ENCODE results near the gene PDE4D.

The PDE4D gene

DNA sequence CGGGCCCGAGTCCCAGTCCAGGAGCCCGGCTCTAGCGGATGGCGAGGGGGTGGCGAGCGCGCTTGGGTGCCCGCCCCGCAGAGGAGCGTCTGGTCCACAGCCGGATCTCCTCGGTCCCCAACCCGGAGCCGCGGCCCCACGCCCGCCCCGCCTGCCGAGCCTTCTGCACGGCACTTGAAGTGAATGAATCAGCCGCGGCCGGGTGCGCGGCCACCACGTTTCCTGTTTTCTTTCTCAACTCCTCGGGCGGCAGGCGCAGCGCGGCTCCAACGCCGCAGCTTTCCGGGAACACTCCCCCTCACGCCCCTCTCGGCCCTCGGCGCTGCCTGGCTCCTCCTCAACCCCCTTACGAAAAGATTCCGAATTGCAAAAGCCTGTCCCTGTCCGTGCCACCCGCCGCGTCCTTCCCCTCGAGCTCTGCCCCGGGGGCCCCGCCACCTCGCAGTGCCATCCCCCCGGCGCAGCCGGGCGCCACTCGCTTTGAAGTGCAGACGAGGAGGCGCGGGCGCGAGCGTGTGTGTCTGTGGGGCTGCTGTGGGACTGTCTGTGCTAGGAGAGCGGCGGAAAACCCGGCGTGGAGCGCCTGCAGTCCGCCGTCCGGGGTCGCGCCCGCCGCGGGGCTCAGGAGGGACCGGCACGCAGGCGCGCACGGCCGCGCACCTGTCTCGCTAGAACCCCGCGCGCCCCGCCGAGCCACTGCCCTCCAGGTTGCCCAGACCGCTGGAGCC lies 854.1 kb downstream of the PDE4D start:
- Histone ChIP-seq H3K27ac (ENCODE audit: low read length, poor library complexity, severe bottlenecking) (no peak overlapping the region), H3K4me2 (ENCODE audit: low read length, poor library complexity, severe bottlenecking) (peak overlapping the region; percentile 96), H2BK12ac (ENCODE audit: low read length in 2 of 2) (peak overlapping the region; percentile 66 to 91), H3K18ac (ENCODE audit: low read depth in 1 of 2, low read length in 2 of 2) (peak overlapping the region; percentile 94 to 99), H3K23ac (ENCODE audit: low read length in 2 of 2) (peak overlapping the region; percentile 42 to 79), H2BK5ac (ENCODE audit: low read depth, low read length, poor library complexity, severe bottlenecking) (no peak overlapping the region), H3K4me3 (ENCODE audit: insufficient read depth in 1 of 2, low read depth in 1 of 2, low read length in 2 of 2) (peak overlapping the region; percentile 83 to 90), H2AFZ (ENCODE audit: low read depth, low read length) (peak overlapping the region; percentile 83), H2BK15ac (ENCODE audit: low read depth, poor library complexity, severe bottlenecking) (peak overlapping the region; percentile 90), H3K9me3 (ENCODE audit: control insufficient read depth, low read length) (no peaks in the 10 kb centered on the region), H3K79me1 (replicated peaks; ENCODE audit: low read length, poor library complexity, severe bottlenecking) (peaks cover 7% of the 10 kb centered on the region), H3K14ac (ENCODE audit: low read length in 2 of 2) (peak overlapping the region; percentile 7 to 74), H3K36me3 (ENCODE audit: control insufficient read depth in 1 of 2, insufficient read depth in 2 of 2, low read depth in 1 of 2, low read length in 2 of 2) (no peaks in the 10 kb centered on the region), H3K9ac (ENCODE audit: low read length) (peak overlapping the region; percentile 87), H2AK5ac (ENCODE audit: low read length, severe bottlenecking) (no peak overlapping the region), H3K27me3 (ENCODE audit: control insufficient read depth in 1 of 2, insufficient read depth in 1 of 2, low read length in 2 of 2) (no peaks in the 10 kb centered on the region), H2BK120ac (ENCODE audit: low read depth, low read length) (peak overlapping the region; percentile 89), H3K4me1 (ENCODE audit: control insufficient read depth, insufficient read depth, low read depth, low read length) (peaks cover 11% of the 10 kb centered on the region), H4K91ac (ENCODE audit: low read length) (peak overlapping the region; percentile 39), H4K8ac (ENCODE audit: low read length) (peak overlapping the region; percentile 75), H3K4ac (ENCODE audit: low read depth in 1 of 2, low read length in 2 of 2) (peak overlapping the region in 1 of 2 experiments; percentile 99)
- WGBS, result under 1% methylated on average over 87 of the region's 87 CpGs
- DNase-seq, result peak; percentile 90

GRCh38 chr5:59038798-59039295 lies 854.7 kb downstream of the PDE4D start:
- Histone ChIP-seq H3K27ac (ENCODE audit: low read length, poor library complexity, severe bottlenecking) (no peak overlapping the region), H3K4me1 (ENCODE audit: control insufficient read depth, insufficient read depth, low read depth, low read length) (peaks cover 11% of the 10 kb centered on the region), H4K8ac (ENCODE audit: low read length) (peak overlapping the region; percentile 64), H3K79me1 (replicated peaks; ENCODE audit: low read length, poor library complexity, severe bottlenecking) (peaks cover 7% of the 10 kb centered on the region), H2AFZ (ENCODE audit: low read depth, low read length) (peak overlapping the region; percentile 83), H2AK5ac (ENCODE audit: low read length, severe bottlenecking) (no peak overlapping the region), H4K91ac (ENCODE audit: low read length) (peak overlapping the region; percentile 92), H2BK15ac (ENCODE audit: low read depth, poor library complexity, severe bottlenecking) (peak overlapping the region; percentile 80), H3K18ac (ENCODE audit: low read depth in 1 of 2, low read length in 2 of 2) (peak overlapping the region; percentile 94 to 99), H3K14ac (ENCODE audit: low read length in 2 of 2) (peak overlapping the region in 1 of 2 experiments; percentile 86), H2BK12ac (ENCODE audit: low read length in 2 of 2) (peak overlapping the region; percentile 66 to 91), H3K4ac (ENCODE audit: low read depth in 1 of 2, low read length in 2 of 2) (peak overlapping the region; percentile 91 to 99), H3K4me3 (ENCODE audit: insufficient read depth in 1 of 2, low read depth in 1 of 2, low read length in 2 of 2) (peak overlapping the region; percentile 83 to 90), H3K9ac (ENCODE audit: low read length) (peak overlapping the region; percentile 87), H3K9me3 (ENCODE audit: control insufficient read depth, low read length) (no peaks in the 10 kb centered on the region), H2BK5ac (ENCODE audit: low read depth, low read length, poor library complexity, severe bottlenecking) (peak overlapping the region; percentile 84), H2BK120ac (ENCODE audit: low read depth, low read length) (peak overlapping the region; percentile 89), H3K27me3 (ENCODE audit: control insufficient read depth in 1 of 2, insufficient read depth in 1 of 2, low read length in 2 of 2) (no peaks in the 10 kb centered on the region), H3K36me3 (ENCODE audit: control insufficient read depth in 1 of 2, insufficient read depth in 2 of 2, low read depth in 1 of 2, low read length in 2 of 2) (no peaks in the 10 kb centered on the region), H3K23ac (ENCODE audit: low read length in 2 of 2) (peak overlapping the region; percentile 34 to 37), H3K4me2 (ENCODE audit: low read length, poor library complexity, severe bottlenecking) (peak overlapping the region; percentile 96)
- no peak for DNase-seq
- WGBS, result under 1% methylated on average over 35 of the region's 35 CpGs

DNA sequence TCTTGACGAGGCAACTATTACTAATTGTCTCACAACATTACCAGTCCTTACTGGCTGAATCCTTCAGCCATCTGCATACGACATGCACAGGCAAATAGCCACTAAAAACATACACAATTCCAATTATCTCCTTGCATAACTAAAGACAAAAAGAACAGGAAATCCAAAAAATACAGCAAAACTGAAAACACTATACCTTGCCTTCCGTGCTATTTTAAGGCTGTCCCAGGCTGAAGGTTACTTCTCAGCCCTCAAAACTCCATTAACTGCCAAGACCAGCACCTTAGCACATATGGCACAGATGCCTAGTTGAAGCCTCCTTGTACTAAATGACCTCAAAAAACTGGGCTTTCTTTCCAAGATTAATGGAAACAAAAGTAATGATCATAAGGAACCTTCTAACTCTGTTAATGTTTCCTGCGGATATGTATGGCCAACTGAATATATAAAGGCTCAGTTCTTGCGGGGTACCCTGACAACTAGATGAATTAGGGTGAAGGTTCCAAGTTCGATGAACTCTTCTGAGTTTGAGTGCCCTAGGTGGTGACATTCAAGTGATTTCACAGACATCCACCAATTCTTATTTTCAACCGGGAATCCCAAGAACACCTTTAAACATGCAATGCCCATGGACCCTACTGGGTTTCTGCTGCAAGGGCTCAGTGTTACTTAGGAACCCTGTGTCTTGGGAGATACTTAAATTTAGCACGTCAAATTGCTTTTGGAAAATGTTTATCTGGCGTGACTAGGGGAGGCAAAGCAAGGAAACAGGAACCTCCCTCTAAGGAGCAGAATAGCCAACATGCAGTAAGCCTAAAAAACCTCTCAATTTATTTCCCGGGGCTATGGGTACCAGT lies 855.4 kb downstream of the PDE4D start:
- H4K8ac ChIP-seq (ENCODE audit: low read length), result peak overlapping the region; percentile 64
- no peaks in the 10 kb centered on the region for H3K36me3 ChIP-seq (ENCODE audit: control insufficient read depth in 1 of 2, insufficient read depth in 2 of 2, low read depth in 1 of 2, low read length in 2 of 2)
- 42% methylated on average over 10 of the region's 10 CpGs for WGBS
- H2BK15ac ChIP-seq (ENCODE audit: low read depth, poor library complexity, severe bottlenecking), result no peak overlapping the region
- H3K4me3 ChIP-seq (ENCODE audit: insufficient read depth in 1 of 2, low read depth in 1 of 2, low read length in 2 of 2), result peak overlapping the region; percentile 83 to 90
- H3K4ac ChIP-seq (ENCODE audit: low read depth in 1 of 2, low read length in 2 of 2), result peak overlapping the region; percentile 91 to 99
- no peak overlapping the region for H4K91ac ChIP-seq (ENCODE audit: low read length)
- peak overlapping the region; percentile 34 to 37 for H3K23ac ChIP-seq (ENCODE audit: low read length in 2 of 2)
- no peaks in the 10 kb centered on the region for H3K27me3 ChIP-seq (ENCODE audit: control insufficient read depth in 1 of 2, insufficient read depth in 1 of 2, low read length in 2 of 2)
- H2AK5ac ChIP-seq (ENCODE audit: low read length, severe bottlenecking), result no peak overlapping the region
- peaks cover 7% of the 10 kb centered on the region for H3K79me1 ChIP-seq (replicated peaks; ENCODE audit: low read length, poor library complexity, severe bottlenecking)
- peak overlapping the region; percentile 87 for H3K9ac ChIP-seq (ENCODE audit: low read length)
- no peaks in the 10 kb centered on the region for H3K9me3 ChIP-seq (ENCODE audit: control insufficient read depth, low read length)
- peak overlapping the region; percentile 83 for H2AFZ ChIP-seq (ENCODE audit: low read depth, low read length)
- peak overlapping the region; percentile 96 for H3K4me2 ChIP-seq (ENCODE audit: low read length, poor library complexity, severe bottlenecking)
- no peak overlapping the region for H2BK120ac ChIP-seq (ENCODE audit: low read depth, low read length)
- H3K4me1 ChIP-seq (ENCODE audit: control insufficient read depth, insufficient read depth, low read depth, low read length), result peaks cover 11% of the 10 kb centered on the region
- H2BK12ac ChIP-seq (ENCODE audit: low read length in 2 of 2), result peak overlapping the region in 1 of 2 experiments; percentile 66
- H3K27ac ChIP-seq (ENCODE audit: low read length, poor library complexity, severe bottlenecking), result no peak overlapping the region
- DNase-seq, result peak; percentile 43
- H3K14ac ChIP-seq (ENCODE audit: low read length in 2 of 2), result no peak overlapping the region
- H3K18ac ChIP-seq (ENCODE audit: low read depth in 1 of 2, low read length in 2 of 2), result peak overlapping the region; percentile 94 to 99
- peak overlapping the region; percentile 84 for H2BK5ac ChIP-seq (ENCODE audit: low read depth, low read length, poor library complexity, severe bottlenecking)

All from mesenchymal stem cell (in vitro differentiated cells and primary cell).